COLO829 (cell line): ENCODE results near the gene CCDC60.
A peak's percentile ranks its signal among the peaks of the same experiment; 100 is the strongest.

Experiments used
- DNase-seq: peaks from one replicate; pipeline ENCODE4 v3.0.0; 2012; ENCODE audit warnings: low spot score

Gene CCDC60

GRCh38 chr12:119540476-119540875 lies 205.9 kb downstream of the CCDC60 start:
- DNase-seq, result no peak

DNA sequence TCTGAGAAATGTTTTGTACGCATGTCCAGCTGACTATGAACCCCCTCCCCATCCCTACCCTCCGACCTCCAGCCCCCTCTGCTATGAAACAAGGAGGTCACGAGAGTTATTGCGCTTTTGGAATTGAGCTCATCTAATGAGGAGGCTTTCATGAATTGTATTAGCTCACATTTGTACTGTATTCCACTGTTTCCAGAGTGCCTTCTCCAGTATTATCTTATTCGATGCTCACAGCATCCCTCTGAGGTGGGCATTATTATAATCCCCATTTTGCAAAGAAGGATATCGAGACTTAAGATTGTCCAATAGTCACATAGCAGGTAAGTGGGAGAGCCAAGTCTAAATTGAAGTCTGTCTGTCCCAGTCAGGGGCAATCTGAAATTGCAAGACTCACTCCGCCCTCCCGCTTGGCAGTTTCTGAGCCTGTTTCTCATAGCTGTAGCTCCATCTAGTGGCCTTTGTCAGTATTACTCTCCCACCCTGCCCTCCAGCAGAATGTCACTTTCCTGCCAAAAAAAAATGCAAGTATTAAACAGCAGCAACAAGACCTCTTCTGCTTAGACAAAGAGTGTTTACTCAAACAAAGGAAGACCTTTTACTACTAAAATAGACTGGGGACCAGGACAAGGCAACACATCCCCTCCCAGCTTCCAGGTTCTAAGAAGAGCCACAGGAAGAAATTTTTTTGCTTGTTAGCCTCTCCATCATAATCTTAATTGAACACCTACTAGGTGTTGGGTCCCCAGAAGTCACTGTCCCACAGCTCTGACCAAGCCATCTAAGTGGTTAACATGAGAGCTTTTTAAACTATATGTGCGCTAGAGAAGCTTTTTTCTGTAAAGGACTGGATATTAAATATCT lies 210.5 kb downstream of the CCDC60 start:
- DNase-seq, result peak; percentile 83

DNA sequence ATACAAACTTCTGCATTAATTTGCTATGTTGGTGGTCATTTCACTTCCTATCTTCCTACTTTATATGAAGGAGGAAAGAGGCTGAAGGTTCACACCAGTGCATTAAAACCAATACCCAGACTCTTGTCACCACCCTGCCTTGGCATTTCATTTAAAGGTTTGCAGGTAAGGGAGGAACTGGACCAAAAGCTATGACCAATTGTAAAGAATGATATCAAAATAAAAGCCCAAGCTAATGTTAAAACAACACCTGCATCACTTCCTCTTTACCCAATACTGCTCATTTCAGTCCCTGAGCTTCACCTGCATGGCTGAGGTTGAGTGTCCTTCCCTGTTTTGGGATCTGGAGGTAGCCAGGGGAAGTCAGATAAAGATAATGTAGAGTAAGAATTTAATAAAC lies 211.8 kb downstream of the CCDC60 start:
- DNase-seq, result no peak

GRCh38 chr12:119547001-119547400 lies 212.5 kb downstream of the CCDC60 start:
- no peak for DNase-seq

DNA sequence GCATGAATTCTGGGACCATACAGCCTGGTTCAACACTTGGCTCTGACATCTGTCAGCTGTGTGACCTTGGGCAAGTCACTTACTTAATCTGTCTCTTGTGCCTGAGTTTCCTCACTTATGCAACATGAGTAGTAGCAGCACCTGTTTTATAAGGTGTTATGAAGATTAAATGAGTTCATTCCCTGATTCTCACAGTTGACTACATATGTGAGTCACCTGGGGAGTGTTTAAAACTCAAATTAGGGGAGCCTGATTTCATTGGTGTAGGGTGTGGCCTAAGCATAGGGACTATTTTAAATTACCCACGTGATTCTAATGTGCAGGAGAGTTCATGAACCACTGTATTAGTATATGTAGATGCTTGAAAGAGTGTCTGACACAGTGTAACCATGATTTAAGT lies 222.3 kb downstream of the CCDC60 start:
- DNase-seq, result no peak

GRCh38 chr12:119565404-119565803 lies 230.9 kb downstream of the CCDC60 start:
- DNase-seq, result no peak

DNA sequence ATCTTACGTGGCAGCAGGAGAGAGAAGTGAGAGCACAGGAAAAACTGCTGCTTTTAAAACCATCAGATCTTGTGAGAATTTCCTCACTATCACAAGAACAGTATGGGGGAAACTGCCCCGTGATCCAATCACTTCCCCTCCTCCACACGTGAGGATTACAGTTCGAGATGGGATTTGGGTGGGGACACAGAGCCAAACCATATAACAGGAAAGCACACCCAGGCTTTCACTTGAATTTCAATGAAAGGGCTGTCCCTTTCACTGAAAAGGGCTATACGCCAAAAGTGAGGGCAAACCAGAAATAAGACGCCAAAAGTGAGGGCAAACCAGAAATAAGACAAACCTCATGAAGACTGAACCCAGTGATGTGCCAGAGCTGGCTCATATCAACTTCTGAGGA lies 236.2 kb downstream of the CCDC60 start:
- no peak for DNase-seq

- DNase-seq, result no peak
Measured at GRCh38 chr12:119573086-119573485, 238.6 kb downstream of the CCDC60 start.

DNA sequence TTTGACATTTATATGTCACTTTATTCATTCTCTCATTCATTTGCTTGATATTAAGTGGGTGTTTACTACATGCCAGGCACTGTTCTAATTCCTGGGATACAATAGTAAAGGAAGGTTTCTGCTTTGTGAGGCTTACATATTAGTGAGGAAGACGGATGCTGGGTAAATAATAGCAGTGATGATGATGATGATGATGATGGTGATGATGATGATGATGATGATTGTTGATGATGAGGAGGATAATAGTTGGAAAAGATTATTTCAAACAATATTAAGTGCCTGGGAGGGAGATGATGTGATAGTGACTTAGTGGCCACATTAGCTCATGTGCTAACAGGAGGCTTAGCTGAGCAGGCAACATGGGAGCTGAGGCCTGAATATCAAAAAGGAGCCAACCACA lies 239.7 kb downstream of the CCDC60 start:
- DNase-seq, result no peak

- DNase-seq, result no peak
Measured at GRCh38 chr12:119576118-119576810, 241.7 kb downstream of the CCDC60 start.

DNA sequence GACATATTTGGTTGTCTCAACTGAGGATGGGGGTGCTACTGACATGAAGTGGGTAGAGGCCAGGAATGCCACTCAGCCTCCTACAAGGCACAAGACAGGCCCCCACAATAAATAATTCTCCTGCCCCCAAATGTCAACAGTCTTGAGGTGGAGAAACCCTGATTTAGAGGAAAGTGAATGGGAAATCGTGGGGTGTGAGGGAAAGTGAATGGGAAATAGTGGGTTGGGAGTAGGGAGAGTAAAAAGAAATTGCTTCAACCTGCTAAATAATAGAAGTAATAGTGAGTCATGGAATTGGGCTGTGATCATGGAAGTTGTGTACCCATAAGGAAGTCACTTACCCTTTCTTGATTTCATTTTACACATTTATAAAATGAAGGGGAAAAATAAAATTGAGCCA lies 242.4 kb downstream of the CCDC60 start:
- DNase-seq, result no peak

DNA sequence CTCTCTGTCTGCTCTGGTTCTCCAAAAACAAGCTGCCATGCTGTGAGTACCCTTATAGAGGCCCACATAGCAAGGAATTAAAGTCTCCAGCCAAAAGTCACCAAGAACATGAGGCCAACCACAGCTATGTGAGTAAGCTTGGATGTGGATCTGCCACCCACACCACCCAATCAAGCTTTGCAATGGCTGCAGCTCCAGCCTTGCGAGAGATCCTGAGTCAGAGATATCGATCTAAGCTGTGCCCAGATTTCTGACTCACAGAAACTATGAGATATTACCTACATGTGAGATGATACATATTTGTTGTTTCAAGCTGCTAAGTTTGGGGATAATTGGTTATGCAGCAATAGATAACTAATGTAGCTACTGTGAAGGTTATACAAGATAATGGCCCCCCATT lies 243.6 kb downstream of the CCDC60 start:
- no peak for DNase-seq

DNA sequence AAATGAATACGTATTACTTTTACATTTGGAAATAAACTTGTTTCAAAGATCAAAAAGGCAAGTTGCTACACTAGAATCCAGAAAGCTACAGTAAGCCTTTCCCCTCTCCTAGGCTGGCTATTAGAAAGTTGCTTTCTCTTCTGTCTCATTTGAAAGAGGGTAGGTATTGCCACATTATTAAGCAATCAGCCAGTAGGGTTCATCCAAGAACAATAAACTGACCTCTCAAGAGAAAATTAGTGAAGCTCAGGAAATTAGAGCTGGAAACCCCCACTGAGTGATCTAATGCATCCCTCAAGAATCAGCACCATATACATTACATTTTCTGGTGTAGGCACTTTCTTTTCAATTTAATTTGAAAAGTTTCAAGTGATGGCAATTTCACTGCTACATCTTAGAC lies 254.6 kb downstream of the CCDC60 start:
- DNase-seq, result no peak

GRCh38 chr12:119589634-119590033 lies 255.1 kb downstream of the CCDC60 start:
- DNase-seq, result no peak
